Measurements from ENCODE around the gene CFAP119.

The CFAP119 gene

DNA sequence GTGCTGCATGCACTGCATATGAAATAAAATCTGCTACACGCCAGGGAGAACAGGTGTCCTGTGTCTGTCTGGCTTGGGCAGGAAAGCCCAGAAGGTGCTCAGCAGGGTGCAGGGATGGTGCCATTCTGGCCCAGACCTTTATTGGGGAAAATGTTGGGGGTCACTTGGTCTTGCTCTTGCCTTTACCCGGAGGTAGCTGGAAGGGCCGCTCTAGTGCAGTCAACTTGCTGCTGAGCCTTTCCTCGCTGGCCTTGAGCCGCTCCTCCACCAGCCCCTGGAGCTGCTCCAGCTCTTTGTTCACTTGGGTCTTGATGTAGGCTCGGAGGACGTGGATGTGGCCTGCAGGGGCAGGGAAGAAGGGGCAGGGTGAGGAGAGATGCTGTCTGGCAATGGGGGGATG lies 4.5 kb downstream of the CFAP119 start:
- no peak overlapping the region for H3K4me3 ChIP-seq (ENCODE audit: low read length)
- H3K4me1 ChIP-seq (ENCODE audit: low read length), result peaks cover 7% of the 10 kb centered on the region; the same call in 1 of the 2 replicates
- TF ChIP-seq EZH2phosphoT487 (IDR thresholded peaks at IDR 0.05; ENCODE audit: low read depth), result no peak
- TF ChIP-seq, protein P1, sequence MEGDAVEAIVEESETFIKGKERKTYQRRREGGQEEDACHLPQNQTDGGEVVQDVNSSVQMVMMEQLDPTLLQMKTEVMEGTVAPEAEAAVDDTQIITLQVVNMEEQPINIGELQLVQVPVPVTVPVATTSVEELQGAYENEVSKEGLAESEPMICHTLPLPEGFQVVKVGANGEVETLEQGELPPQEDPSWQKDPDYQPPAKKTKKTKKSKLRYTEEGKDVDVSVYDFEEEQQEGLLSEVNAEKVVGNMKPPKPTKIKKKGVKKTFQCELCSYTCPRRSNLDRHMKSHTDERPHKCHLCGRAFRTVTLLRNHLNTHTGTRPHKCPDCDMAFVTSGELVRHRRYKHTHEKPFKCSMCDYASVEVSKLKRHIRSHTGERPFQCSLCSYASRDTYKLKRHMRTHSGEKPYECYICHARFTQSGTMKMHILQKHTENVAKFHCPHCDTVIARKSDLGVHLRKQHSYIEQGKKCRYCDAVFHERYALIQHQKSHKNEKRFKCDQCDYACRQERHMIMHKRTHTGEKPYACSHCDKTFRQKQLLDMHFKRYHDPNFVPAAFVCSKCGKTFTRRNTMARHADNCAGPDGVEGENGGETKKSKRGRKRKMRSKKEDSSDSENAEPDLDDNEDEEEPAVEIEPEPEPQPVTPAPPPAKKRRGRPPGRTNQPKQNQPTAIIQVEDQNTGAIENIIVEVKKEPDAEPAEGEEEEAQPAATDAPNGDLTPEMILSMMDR (IDR thresholded peaks at IDR 0.05; ENCODE audit: low read depth, low read length), result no peak
- no peak overlapping the region for H3K27ac ChIP-seq (ENCODE audit: low read length)
- no peaks in the 10 kb centered on the region for H4K20me1 ChIP-seq (ENCODE audit: insufficient read depth, low read length)
- H3K9me3 ChIP-seq (ENCODE audit: insufficient read depth, low read length), result no peaks in the 10 kb centered on the region
- H3K79me2 ChIP-seq (ENCODE audit: low read length), result peaks cover 2% of the 10 kb centered on the region
- no peaks in the 10 kb centered on the region for H3K27me3 ChIP-seq (ENCODE audit: low read depth, low read length)
- no peak overlapping the region for H3K4me2 ChIP-seq (ENCODE audit: low read length)
- peaks cover 8% of the 10 kb centered on the region for H3K36me3 ChIP-seq (replicated peaks; ENCODE audit: low read depth, low read length)
- no peak overlapping the region for H3K9ac ChIP-seq (ENCODE audit: low read length)
- no peak overlapping the region for H2AFZ ChIP-seq (ENCODE audit: low read depth, low read length)

DNA sequence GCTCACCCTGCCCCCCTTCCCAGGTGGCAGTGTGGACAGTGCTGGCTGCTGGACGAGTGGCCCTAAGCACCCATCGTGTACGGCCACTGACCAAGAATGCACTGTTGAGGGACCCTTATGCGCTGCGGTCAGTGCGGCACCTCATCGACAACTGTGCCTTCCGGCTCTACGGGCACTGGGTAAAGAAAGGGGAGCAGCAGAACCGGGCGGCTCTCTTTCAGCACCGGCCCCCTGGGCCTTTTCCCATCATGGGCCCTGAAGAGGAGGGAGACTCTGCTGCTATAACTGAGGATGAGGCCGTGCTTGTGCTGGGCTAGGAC lies 5.1 kb downstream of the CFAP119 start:
- H3K4me2 ChIP-seq (ENCODE audit: low read length), result no peak overlapping the region
- H3K27me3 ChIP-seq (ENCODE audit: low read depth, low read length), result no peaks in the 10 kb centered on the region
- H4K20me1 ChIP-seq (ENCODE audit: insufficient read depth, low read length), result no peaks in the 10 kb centered on the region
- H3K4me3 ChIP-seq (ENCODE audit: low read length), result no peak overlapping the region
- no peak overlapping the region for H3K27ac ChIP-seq (ENCODE audit: low read length)
- TF ChIP-seq, protein P1 (IDR thresholded peaks at IDR 0.05; ENCODE audit: low read depth, low read length), result no peak
- no peak for TF ChIP-seq EZH2phosphoT487 (IDR thresholded peaks at IDR 0.05; ENCODE audit: low read depth)
- H3K9ac ChIP-seq (ENCODE audit: low read length), result no peak overlapping the region
- H3K4me1 ChIP-seq (ENCODE audit: low read length), result peaks cover 7% of the 10 kb centered on the region; the same call in 1 of the 2 replicates
- no peak overlapping the region for H2AFZ ChIP-seq (ENCODE audit: low read depth, low read length)
- peaks cover 8% of the 10 kb centered on the region for H3K36me3 ChIP-seq (replicated peaks; ENCODE audit: low read depth, low read length)
- no peaks in the 10 kb centered on the region for H3K79me2 ChIP-seq (ENCODE audit: low read length)
- H3K9me3 ChIP-seq (ENCODE audit: insufficient read depth, low read length), result no peaks in the 10 kb centered on the region

DNA sequence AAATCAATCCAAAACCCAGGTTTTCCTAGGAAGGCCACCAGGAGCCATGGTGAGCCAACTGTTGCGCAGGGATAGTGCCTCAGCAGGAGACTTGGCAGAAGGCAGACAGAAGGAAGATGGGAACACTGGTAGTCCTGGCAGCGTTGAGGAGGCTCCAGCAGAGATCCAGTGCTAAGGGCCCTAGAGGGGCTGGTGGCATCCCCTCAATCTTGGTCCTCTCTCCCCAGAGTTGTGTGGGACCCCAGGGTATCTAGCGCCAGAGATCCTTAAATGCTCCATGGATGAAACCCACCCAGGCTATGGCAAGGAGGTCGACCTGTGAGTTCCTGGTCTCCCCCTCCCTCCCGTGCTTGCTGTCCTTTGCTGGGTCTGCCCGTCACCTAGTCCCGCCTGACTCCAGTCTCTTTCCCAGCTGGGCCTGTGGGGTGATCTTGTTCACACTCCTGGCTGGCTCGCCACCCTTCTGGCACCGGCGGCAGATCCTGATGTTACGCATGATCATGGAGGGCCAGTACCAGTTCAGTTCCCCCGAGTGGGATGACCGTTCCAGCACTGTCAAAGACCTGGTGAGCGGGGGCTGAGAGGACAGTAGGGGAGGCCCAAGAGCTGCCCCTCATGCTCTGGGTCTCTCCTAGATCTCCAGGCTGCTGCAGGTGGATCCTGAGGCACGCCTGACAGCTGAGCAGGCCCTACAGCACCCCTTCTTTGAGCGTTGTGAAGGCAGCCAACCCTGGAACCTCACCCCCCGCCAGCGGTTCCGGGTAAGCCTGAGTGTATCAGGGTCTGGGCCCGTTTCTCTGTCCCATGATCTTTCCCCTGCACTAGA lies 5.7 kb downstream of the CFAP119 start:
- H3K27ac ChIP-seq (ENCODE audit: low read length), result no peak overlapping the region
- H3K27me3 ChIP-seq (ENCODE audit: low read depth, low read length), result no peaks in the 10 kb centered on the region
- H3K79me2 ChIP-seq (ENCODE audit: low read length), result no peaks in the 10 kb centered on the region
- peaks cover 7% of the 10 kb centered on the region; the same call in 1 of the 2 replicates for H3K4me1 ChIP-seq (ENCODE audit: low read length)
- TF ChIP-seq EZH2phosphoT487 (IDR thresholded peaks at IDR 0.05; ENCODE audit: low read depth), result no peak
- TF ChIP-seq, protein P1 (IDR thresholded peaks at IDR 0.05; ENCODE audit: low read depth, low read length), result no peak
- H3K4me2 ChIP-seq (ENCODE audit: low read length), result no peak overlapping the region
- peaks cover 13% of the 10 kb centered on the region for H3K36me3 ChIP-seq (replicated peaks; ENCODE audit: low read depth, low read length)
- H2AFZ ChIP-seq (ENCODE audit: low read depth, low read length), result no peak overlapping the region
- H3K4me3 ChIP-seq (ENCODE audit: low read length), result no peak overlapping the region
- H3K9ac ChIP-seq (ENCODE audit: low read length), result no peak overlapping the region
- H4K20me1 ChIP-seq (ENCODE audit: insufficient read depth, low read length), result no peaks in the 10 kb centered on the region
- H3K9me3 ChIP-seq (ENCODE audit: insufficient read depth, low read length), result no peaks in the 10 kb centered on the region

DNA sequence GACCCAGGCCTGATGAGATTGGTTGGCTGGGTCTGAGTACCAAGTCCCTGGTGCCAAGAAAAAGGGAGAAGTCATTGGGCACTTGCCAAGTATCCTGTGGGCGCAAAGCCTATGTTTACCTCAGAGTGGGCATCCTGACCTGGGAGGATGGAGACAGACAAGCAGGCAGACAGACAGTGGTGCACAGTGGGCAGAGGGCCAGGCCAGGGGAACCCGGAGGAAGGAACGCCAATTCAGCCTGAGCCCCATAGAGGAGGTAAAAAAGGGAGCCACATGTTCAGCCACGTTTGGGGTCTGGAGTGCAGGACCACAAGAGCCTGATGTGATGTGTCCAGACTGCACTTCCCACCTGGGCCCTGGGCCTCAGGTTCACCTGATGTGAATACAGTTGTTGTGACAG lies 8.3 kb downstream of the CFAP119 start:
- no peaks in the 10 kb centered on the region for H3K27me3 ChIP-seq (ENCODE audit: low read depth, low read length)
- no peak overlapping the region for H2AFZ ChIP-seq (ENCODE audit: low read depth, low read length)
- H4K20me1 ChIP-seq (ENCODE audit: insufficient read depth, low read length), result no peaks in the 10 kb centered on the region
- H3K9me3 ChIP-seq (ENCODE audit: insufficient read depth, low read length), result no peaks in the 10 kb centered on the region
- H3K9ac ChIP-seq (ENCODE audit: low read length), result no peak overlapping the region
- no peaks in the 10 kb centered on the region for H3K4me1 ChIP-seq (ENCODE audit: low read length)
- no peak overlapping the region for H3K27ac ChIP-seq (ENCODE audit: low read length)
- peaks cover 13% of the 10 kb centered on the region for H3K36me3 ChIP-seq (replicated peaks; ENCODE audit: low read depth, low read length)
- H3K79me2 ChIP-seq (ENCODE audit: low read length), result peaks cover 22% of the 10 kb centered on the region
- no peak for TF ChIP-seq EZH2phosphoT487 (IDR thresholded peaks at IDR 0.05; ENCODE audit: low read depth)
- TF ChIP-seq, protein P1 (IDR thresholded peaks at IDR 0.05; ENCODE audit: low read depth, low read length), result no peak
- H3K4me3 ChIP-seq (ENCODE audit: low read length), result no peak overlapping the region
- H3K4me2 ChIP-seq (ENCODE audit: low read length), result no peak overlapping the region
